WTC11 (cell line): Measurements from ENCODE around the gene TRIM45. TPM values are rescaled to one million over a fixed set of nuclear protein-coding genes. Genes with fewer than 3 reads are reported as not detected.

Source experiments
- ATAC-seq: fragments of 200-7000 bp; cut with Tn5 transposase; 2 replicates; pipeline ENCODE4 v1.10.0; 2021; ENCODE audit warnings: mild to moderate bottlenecking, moderate library complexity
- CTCF ChIA-PET: fragments of 300-600 bp; sonication (Branson Sonifier 250); formaldehyde crosslinking; loops from one replicate; lab custom pipeline; 2021; ENCODE audit warnings: antibody characterized with exemption; lab: Charles Lee
- POLR2A ChIA-PET: fragments of 350-600 bp; sonication (Branson Sonifier 250); formaldehyde crosslinking; loops from one replicate; lab custom pipeline; 2021; ENCODE audit warnings: antibody characterized with exemption; lab: Charles Lee
- DNase-seq: peaks from one replicate; pipeline ENCODE4 v3.0.0; 2021; ENCODE audit warnings: low spot score
- H3K27ac Mint-ChIP-seq: 2 replicates; pipeline ENCODE4 v1.8.0; 2021; ENCODE audit warnings: mixed read lengths
- H3K27me3 Mint-ChIP-seq: 2 replicates; pipeline ENCODE4 v1.8.0; 2021; ENCODE audit warnings: low read depth, mild to moderate bottlenecking, moderate library complexity, mixed read lengths
- H3K36me3 Mint-ChIP-seq: 2 replicates; pipeline ENCODE4 v1.8.0; 2021; ENCODE audit warnings: mixed read lengths
- H3K4me1 Mint-ChIP-seq: 2 replicates; pipeline ENCODE4 v1.8.0; 2022; ENCODE audit warnings: mixed read lengths
- H3K4me3 Mint-ChIP-seq: 2 replicates; pipeline ENCODE4 v1.8.0; 2021; ENCODE audit warnings: mild to moderate bottlenecking, moderate library complexity, mixed read lengths
- H3K9me3 Mint-ChIP-seq: 2 replicates; pipeline ENCODE4 v1.8.0; 2021; ENCODE audit warnings: mixed read lengths
- ATF1 ChIP-seq: sonication (generic); formaldehyde crosslinking; IDR thresholded peaks from 2 replicates; pipeline ENCODE4 v1.8.1; 2023; ENCODE audit warnings: mild to moderate bottlenecking, moderate library complexity, missing genetic modification reagents
- ATF3 ChIP-seq: sonication (generic); formaldehyde crosslinking; conservative IDR thresholded peaks from 2 replicates; pipeline ENCODE4 v1.8.1; 2022; ENCODE audit warnings: mild to moderate bottlenecking, missing genetic modification reagents
- ESRRA ChIP-seq: sonication (generic); formaldehyde crosslinking; IDR thresholded peaks from 2 replicates; pipeline ENCODE4 v1.8.1; 2022; ENCODE audit warnings: mild to moderate bottlenecking, missing genetic modification reagents, borderline replicate concordance
- GRHL2 ChIP-seq: fragments of 250-450 bp; sonication (Bioruptor Pico); IDR thresholded peaks from 2 replicates; pipeline ENCODE4 v1.8.0; 2022; ENCODE audit warnings: mild to moderate bottlenecking, moderate library complexity; ENCODE audit not compliant: insufficient replicate concordance, severe bottlenecking
- KAT7 ChIP-seq: sonication (generic); formaldehyde crosslinking; IDR thresholded peaks from 2 replicates; pipeline ENCODE4 v1.8.1; 2023; ENCODE audit warnings: missing genetic modification reagents, mild to moderate bottlenecking, borderline replicate concordance
- OVOL2 ChIP-seq: fragments of 250-450 bp; sonication (Bioruptor Pico); IDR thresholded peaks from 2 replicates; pipeline ENCODE4 v1.9.0; 2021; ENCODE audit warnings: mild to moderate bottlenecking, borderline replicate concordance
- TEAD1 ChIP-seq: sonication (generic); formaldehyde crosslinking; IDR thresholded peaks from 2 replicates; pipeline ENCODE4 v1.8.0; 2022; ENCODE audit warnings: mild to moderate bottlenecking, missing genetic modification reagents
- ZNF219 ChIP-seq: sonication (generic); formaldehyde crosslinking; IDR thresholded peaks from 2 replicates; pipeline ENCODE4 v1.8.0; 2023; ENCODE audit warnings: missing genetic modification reagents, mild to moderate bottlenecking, borderline replicate concordance
- ZNF317 ChIP-seq: sonication (generic); formaldehyde crosslinking; IDR thresholded peaks from 2 replicates; pipeline ENCODE4 v1.8.1; 2023; ENCODE audit warnings: low read depth, mild to moderate bottlenecking, moderate library complexity, missing genetic modification reagents, borderline replicate concordance
- ZNF396 ChIP-seq: fragments of 250-450 bp; sonication (Bioruptor Pico); IDR thresholded peaks from 2 replicates; pipeline ENCODE4 v1.8.0; 2021; ENCODE audit warnings: mild to moderate bottlenecking, moderate library complexity, borderline replicate concordance
- ZNF423 ChIP-seq: fragments of 250-450 bp; sonication (Bioruptor Pico); IDR thresholded peaks from 2 replicates; pipeline ENCODE4 v2.1.2; 2022; ENCODE audit warnings: mild to moderate bottlenecking, moderate library complexity
- ZNF425 ChIP-seq: fragments of 250-450 bp; sonication (Bioruptor Pico); conservative IDR thresholded peaks from 2 replicates; pipeline ENCODE4 v1.9.0; 2021; ENCODE audit warnings: mild to moderate bottlenecking
- ZNF532 ChIP-seq: fragments of 250-450 bp; sonication (Bioruptor Pico); IDR thresholded peaks from 2 replicates; pipeline ENCODE4 v1.9.0; 2021; ENCODE audit warnings: mild to moderate bottlenecking, borderline replicate concordance
- total RNA-seq: library from RNA; stranded (reverse); gene quantifications from 3 replicates; pipeline ENCODE4 v1.2.3, GENCODE V29; 2021
- TF ChIP-seq, protein P1 (sequence below): sonication (generic); formaldehyde crosslinking; IDR thresholded peaks from 2 replicates; pipeline ENCODE4 v1.8.1; 2022; ENCODE audit warnings: mild to moderate bottlenecking, missing genetic modification reagents, moderate library complexity, borderline replicate concordance
- TF ChIP-seq, protein P2 (sequence below): sonication (generic); formaldehyde crosslinking; IDR thresholded peaks from 2 replicates; pipeline ENCODE4 v1.8.0; 2023; ENCODE audit warnings: mild to moderate bottlenecking, missing genetic modification reagents
- TF ChIP-seq, protein P3 (sequence below): fragments of 250-450 bp; sonication (Bioruptor Pico); IDR thresholded peaks from 2 replicates; pipeline ENCODE4 v1.9.0; 2021; ENCODE audit warnings: mild to moderate bottlenecking

TRIM45 gene
- total RNA-seq, 1 experiment from 2014 or later = 11.8 TPM

DNA sequence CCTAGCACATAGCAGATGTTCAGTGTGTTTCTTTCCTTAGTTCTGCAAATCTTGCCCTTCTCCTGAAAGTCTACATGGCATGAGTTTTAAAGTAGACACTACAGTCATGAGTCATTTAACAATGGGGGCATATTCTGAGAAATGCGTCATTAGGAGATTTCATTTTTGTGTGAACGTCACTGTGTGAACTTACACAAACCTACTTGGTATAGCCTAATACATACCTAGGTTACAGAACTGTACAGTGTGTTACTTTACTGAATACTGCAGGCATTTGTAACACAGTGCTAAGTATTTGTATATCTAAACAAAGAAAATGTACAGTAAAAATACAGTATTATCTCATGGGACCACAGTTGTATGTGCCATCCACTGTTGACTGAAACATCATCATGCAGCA, 51.4 kb downstream of the TRIM45 start:
- no peak for TF ChIP-seq ZNF425 (CRISPR knock-in tag)
- TF ChIP-seq, protein P1, sequence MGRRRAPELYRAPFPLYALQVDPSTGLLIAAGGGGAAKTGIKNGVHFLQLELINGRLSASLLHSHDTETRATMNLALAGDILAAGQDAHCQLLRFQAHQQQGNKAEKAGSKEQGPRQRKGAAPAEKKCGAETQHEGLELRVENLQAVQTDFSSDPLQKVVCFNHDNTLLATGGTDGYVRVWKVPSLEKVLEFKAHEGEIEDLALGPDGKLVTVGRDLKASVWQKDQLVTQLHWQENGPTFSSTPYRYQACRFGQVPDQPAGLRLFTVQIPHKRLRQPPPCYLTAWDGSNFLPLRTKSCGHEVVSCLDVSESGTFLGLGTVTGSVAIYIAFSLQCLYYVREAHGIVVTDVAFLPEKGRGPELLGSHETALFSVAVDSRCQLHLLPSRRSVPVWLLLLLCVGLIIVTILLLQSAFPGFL = no peak
- no peak for TF ChIP-seq ATF3
- no peak for TF ChIP-seq ZNF396
- no peak for TF ChIP-seq ZNF219 (CRISPR knock-in tag)
- TF ChIP-seq GRHL2 (CRISPR knock-in tag) = no peak
- TF ChIP-seq KAT7 (CRISPR knock-in tag) = no peak
- TF ChIP-seq TEAD1 = no peak
- TF ChIP-seq ZNF423 (CRISPR knock-in tag) = no peak
- no peak for TF ChIP-seq ATF1
- no peak for TF ChIP-seq ZNF317 (CRISPR knock-in tag)
- peaks cover 47% of the 10 kb centered on the region for H3K36me3 Mint-ChIP-seq
- no peak for ATAC-seq
- no peak overlapping the region for H3K27ac Mint-ChIP-seq
- H3K9me3 Mint-ChIP-seq = no peaks in the 10 kb centered on the region
- POLR2A ChIA-PET = no interaction called here
- DNase-seq = no peak
- CTCF ChIA-PET = interaction anchor here (0.6 to 1.6 kb wide), 3 partner anchors 9 to 239 kb away, joined by 3 to 4 read pairs (median 4); partner anchors contain the start of gene TTF2
- H3K4me3 Mint-ChIP-seq = no peak overlapping the region
- no peaks in the 10 kb centered on the region for H3K4me1 Mint-ChIP-seq
- H3K27me3 Mint-ChIP-seq = no peaks in the 10 kb centered on the region

DNA sequence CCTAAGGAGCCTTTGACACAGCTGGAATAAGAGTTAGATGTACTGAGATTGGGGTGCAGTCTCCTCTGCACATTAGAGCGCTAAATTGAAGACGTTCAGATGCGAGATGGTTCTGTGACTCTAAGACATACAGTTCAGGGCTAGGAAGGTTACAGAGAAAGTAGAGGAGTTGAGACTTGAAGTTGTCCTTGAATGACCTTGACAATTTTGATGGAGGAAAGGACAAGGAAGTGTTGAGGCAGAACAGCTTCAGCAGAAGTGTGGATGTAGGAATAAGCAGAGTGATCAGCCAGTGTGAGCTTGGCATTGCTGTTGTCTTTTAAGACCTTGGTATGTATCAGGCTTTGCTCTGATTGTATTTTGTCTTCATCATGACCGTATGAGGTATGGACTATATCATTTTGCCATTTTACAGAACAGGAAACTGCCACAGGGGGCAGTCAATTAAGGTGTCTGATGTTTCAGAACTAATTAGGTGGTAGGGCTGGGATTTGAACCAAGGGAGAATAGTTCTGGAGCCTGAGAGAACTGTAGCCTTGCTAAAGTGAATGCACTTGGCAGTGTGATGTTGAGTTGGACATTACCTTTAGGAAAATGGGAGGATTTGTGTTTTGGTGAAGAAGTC, 52.2 kb downstream of the TRIM45 start:
- ATAC-seq (no peak), DNase-seq (no peak)
- Mint-ChIP-seq H3K27ac (peak overlapping the region; percentile 66), H3K4me1 (no peaks in the 10 kb centered on the region), H3K27me3 (no peaks in the 10 kb centered on the region), H3K36me3 (peaks cover 47% of the 10 kb centered on the region), H3K9me3 (no peaks in the 10 kb centered on the region), H3K4me3 (no peak overlapping the region)
- ChIA-PET CTCF (interaction anchor here (1.2 to 1.6 kb wide), 2 partner anchors 9 to 215 kb away, joined by 4 read pairs; partner anchors contain the start of gene TTF2), POLR2A (no interaction called here)
- no peak for TF ChIP-seq OVOL2
- peak; percentile 67; the same call in 1 of the 2 replicates for TF ChIP-seq ESRRA
- TF ChIP-seq, protein P2, sequence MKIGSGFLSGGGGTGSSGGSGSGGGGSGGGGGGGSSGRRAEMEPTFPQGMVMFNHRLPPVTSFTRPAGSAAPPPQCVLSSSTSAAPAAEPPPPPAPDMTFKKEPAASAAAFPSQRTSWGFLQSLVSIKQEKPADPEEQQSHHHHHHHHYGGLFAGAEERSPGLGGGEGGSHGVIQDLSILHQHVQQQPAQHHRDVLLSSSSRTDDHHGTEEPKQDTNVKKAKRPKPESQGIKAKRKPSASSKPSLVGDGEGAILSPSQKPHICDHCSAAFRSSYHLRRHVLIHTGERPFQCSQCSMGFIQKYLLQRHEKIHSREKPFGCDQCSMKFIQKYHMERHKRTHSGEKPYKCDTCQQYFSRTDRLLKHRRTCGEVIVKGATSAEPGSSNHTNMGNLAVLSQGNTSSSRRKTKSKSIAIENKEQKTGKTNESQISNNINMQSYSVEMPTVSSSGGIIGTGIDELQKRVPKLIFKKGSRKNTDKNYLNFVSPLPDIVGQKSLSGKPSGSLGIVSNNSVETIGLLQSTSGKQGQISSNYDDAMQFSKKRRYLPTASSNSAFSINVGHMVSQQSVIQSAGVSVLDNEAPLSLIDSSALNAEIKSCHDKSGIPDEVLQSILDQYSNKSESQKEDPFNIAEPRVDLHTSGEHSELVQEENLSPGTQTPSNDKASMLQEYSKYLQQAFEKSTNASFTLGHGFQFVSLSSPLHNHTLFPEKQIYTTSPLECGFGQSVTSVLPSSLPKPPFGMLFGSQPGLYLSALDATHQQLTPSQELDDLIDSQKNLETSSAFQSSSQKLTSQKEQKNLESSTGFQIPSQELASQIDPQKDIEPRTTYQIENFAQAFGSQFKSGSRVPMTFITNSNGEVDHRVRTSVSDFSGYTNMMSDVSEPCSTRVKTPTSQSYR (CRISPR knock-in tag) = no peak

DNA sequence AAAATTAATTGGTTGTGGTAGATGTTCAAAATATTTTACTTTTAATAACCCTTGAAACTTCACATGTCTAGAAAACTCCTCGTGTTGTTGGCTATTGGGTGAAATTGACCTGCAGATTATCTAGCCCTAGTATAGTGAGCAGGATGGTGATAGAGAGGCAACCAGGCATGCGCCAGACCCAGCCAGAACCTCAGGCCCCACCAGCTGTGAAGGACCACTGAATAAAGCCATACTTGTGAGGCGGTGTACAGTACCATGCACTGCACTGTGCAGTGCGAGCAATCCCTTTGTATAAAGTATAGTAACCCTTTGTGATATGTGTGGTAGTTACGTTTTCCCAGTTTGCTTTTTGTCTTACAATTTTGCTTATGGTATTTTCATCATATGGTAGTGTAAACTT, 53.0 kb downstream of the TRIM45 start:
- Mint-ChIP-seq H3K9me3 (no peaks in the 10 kb centered on the region), H3K27me3 (no peaks in the 10 kb centered on the region), H3K36me3 (peaks cover 46% of the 10 kb centered on the region), H3K4me1 (no peaks in the 10 kb centered on the region), H3K27ac (no peak overlapping the region), H3K4me3 (no peak overlapping the region)
- DNase-seq (no peak), ATAC-seq (no peak)
- CTCF ChIA-PET = interaction anchor here (2.1 kb wide), 1 partner anchor 217 kb away, joined by 29 read pairs; no protein-coding TSS in a partner anchor
- POLR2A ChIA-PET = no interaction called here
- TF ChIP-seq ZNF532 (CRISPR knock-in tag) = no peak
- TF ChIP-seq, protein P3, sequence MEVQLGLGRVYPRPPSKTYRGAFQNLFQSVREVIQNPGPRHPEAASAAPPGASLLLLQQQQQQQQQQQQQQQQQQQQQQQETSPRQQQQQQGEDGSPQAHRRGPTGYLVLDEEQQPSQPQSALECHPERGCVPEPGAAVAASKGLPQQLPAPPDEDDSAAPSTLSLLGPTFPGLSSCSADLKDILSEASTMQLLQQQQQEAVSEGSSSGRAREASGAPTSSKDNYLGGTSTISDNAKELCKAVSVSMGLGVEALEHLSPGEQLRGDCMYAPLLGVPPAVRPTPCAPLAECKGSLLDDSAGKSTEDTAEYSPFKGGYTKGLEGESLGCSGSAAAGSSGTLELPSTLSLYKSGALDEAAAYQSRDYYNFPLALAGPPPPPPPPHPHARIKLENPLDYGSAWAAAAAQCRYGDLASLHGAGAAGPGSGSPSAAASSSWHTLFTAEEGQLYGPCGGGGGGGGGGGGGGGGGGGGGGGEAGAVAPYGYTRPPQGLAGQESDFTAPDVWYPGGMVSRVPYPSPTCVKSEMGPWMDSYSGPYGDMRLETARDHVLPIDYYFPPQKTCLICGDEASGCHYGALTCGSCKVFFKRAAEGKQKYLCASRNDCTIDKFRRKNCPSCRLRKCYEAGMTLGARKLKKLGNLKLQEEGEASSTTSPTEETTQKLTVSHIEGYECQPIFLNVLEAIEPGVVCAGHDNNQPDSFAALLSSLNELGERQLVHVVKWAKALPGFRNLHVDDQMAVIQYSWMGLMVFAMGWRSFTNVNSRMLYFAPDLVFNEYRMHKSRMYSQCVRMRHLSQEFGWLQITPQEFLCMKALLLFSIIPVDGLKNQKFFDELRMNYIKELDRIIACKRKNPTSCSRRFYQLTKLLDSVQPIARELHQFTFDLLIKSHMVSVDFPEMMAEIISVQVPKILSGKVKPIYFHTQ (CRISPR knock-in tag) = no peak
